Fibroblast of villous mesenchyme (primary cell): ENCODE data around the gene FOSL2. TPM values are rescaled to one million over a fixed set of nuclear protein-coding genes. Genes with fewer than 3 reads are reported as not detected.

ENCODE experiments used
- DNase-seq: peaks from one replicate; pipeline ENCODE4 v3.0.0-alpha.2; 2010; ENCODE audit warnings: low read depth
- H3K4me3 ChIP-seq: 2 replicates; pipeline ENCODE4 v1.5.1; 2011; ENCODE audit warnings: low read depth, mild to moderate bottlenecking, low read length
- total RNA-seq: library from RNA; depleted of rRNA; stranded (reverse); fragments of >200 nt; gene quantifications from 2 replicates; pipeline ENCODE4 v1.2.3, GENCODE V29; 2012
- TF ChIP-seq, protein P1 (sequence below): IDR thresholded peaks from 2 replicates; pipeline ENCODE4 v1.5.1; 2012; ENCODE audit warnings: low read depth, mild to moderate bottlenecking, low read length; ENCODE audit not compliant: insufficient read depth

Gene FOSL2
- total RNA-seq, 1 donor, result 81.6 TPM

GRCh38 chr2:28351621-28352020 lies 41.0 kb upstream of the FOSL2 start:
- H3K4me3 ChIP-seq, result no peak overlapping the region
- no peak for DNase-seq
- TF ChIP-seq, protein P1, sequence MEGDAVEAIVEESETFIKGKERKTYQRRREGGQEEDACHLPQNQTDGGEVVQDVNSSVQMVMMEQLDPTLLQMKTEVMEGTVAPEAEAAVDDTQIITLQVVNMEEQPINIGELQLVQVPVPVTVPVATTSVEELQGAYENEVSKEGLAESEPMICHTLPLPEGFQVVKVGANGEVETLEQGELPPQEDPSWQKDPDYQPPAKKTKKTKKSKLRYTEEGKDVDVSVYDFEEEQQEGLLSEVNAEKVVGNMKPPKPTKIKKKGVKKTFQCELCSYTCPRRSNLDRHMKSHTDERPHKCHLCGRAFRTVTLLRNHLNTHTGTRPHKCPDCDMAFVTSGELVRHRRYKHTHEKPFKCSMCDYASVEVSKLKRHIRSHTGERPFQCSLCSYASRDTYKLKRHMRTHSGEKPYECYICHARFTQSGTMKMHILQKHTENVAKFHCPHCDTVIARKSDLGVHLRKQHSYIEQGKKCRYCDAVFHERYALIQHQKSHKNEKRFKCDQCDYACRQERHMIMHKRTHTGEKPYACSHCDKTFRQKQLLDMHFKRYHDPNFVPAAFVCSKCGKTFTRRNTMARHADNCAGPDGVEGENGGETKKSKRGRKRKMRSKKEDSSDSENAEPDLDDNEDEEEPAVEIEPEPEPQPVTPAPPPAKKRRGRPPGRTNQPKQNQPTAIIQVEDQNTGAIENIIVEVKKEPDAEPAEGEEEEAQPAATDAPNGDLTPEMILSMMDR, result no peak

- no peak overlapping the region for H3K4me3 ChIP-seq
- TF ChIP-seq, protein P1, result no peak
- peak; percentile 91 for DNase-seq
Measured at GRCh38 chr2:28352104-28352503, 40.6 kb upstream of the FOSL2 start.

DNA sequence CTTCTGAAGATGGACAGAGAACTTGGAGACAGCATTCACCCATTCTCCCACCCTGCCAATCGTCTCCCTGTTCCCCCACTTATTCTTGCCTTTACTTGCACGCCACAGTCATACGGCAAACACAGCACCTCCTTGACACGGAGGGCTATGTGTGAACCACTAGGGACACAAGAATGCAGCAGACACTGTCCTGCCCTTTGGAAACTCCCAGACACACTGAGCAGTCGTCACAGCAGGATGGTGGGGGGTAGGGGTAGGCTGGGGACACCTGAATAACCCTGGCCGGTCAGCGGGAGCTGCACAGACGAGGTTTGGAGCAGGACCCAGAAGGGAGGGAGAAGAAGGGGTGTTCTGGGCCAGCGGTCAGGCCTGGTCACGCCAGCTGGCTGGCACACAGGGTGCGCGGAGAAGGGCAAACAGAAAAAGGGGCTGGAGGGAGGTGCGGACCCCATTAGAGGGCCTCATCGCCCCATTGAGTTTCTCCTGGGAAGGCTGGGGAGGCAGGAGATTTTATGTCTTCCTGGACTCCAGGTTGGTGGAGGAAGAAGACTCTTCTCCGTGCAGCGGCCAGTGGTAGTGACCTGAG lies 40.0 kb upstream of the FOSL2 start:
- H3K4me3 ChIP-seq, result no peak overlapping the region
- DNase-seq, result no peak
- TF ChIP-seq, protein P1, result no peak

- H3K4me3 ChIP-seq, result no peak overlapping the region
- DNase-seq, result no peak
- TF ChIP-seq, protein P1, result no peak
Measured at GRCh38 chr2:28354920-28355520, 37.6 kb upstream of the FOSL2 start.

DNA sequence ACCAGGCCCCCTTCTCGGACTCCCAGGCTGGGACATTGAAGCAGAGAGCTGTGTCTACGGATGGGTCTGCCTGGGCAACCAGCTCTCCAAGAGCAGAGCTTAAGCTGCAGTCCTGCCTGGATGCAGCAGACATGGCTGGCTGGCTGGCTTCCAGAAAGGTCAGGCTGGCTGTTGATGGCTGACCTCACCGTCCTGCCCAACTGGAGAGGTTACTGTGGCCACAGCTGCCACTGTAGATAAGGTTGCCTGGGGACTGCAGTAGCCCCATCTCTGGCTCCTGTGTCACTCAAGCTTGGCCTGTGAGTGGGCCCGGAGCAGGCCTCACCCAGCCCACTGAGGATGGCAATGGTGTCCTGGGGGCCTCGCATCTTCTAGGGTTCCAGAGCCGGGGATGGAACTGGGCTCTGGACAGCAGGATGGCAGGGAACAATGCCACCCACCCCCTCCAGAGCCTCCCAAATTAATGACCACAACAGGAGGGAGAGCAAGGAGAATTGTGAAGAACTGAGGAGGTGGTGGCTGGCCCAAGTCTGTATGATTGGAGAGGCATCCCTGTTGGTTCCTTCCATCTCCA lies 37.0 kb upstream of the FOSL2 start:
- no peak overlapping the region for H3K4me3 ChIP-seq
- peak; percentile 67 for DNase-seq
- TF ChIP-seq, protein P1, result no peak

- DNase-seq, result peak; percentile 93
- TF ChIP-seq, protein P1, result no peak
- H3K4me3 ChIP-seq, result no peak overlapping the region
Measured at GRCh38 chr2:28356095-28356911, 36.4 kb upstream of the FOSL2 start.
